Esophagus muscularis mucosa (tissue), 3 donors: Measurements from ENCODE around the gene DLD.

ENCODE experiments used
- CTCF ChIP-seq, 3 experiments: fragments of 200-600 bp in 2 of 3; fragments of 450-650 bp in 1 of 3; sonication (generic) in 2 of 3; IDR thresholded peaks; one replicate each; pipeline ENCODE4 v1.5.1; 2017 to 2019; ENCODE audit warnings: antibody characterized with exemption in 3 of 3, mild to moderate bottlenecking in 2 of 3, moderate library complexity in 1 of 3
- POLR2A ChIP-seq: fragments of 450-650 bp; IDR thresholded peaks from one replicate; pipeline ENCODE4 v1.6.1; 2017; ENCODE audit warnings: antibody characterized with exemption, moderate library complexity, mild to moderate bottlenecking, low read depth
- POLR2AphosphoS5 ChIP-seq, 2 donors: sonication (generic); formaldehyde crosslinking; IDR thresholded peaks; one replicate each; pipeline ENCODE4 v1.6.1; 2017; ENCODE audit warnings: antibody characterized with exemption in 2 of 2

GRCh38 chr7:107915541-107915940 lies 24.6 kb downstream of the DLD start:
- TF ChIP-seq CTCF (IDR thresholded peaks at IDR 0.05) (no peak), POLR2AphosphoS5 (IDR thresholded peaks at IDR 0.05) (no peak), POLR2A (no peak)
